Pons (tissue), 1 donor: ENCODE results near the gene ATP8B4.

ENCODE experiments used
- DNase-seq: peaks from one replicate; pipeline ENCODE4 v3.0.0-alpha.2; 2016; ENCODE audit warnings: low spot score

Gene ATP8B4

GRCh38 chr15:49809894-49810609 lies 309.0 kb downstream of the ATP8B4 start:
- DNase-seq: no peak

- no peak for DNase-seq
These were observed 310.7 kb downstream of the ATP8B4 start for GRCh38 chr15:49808341-49808740.
